ENCODE measurements around the gene ZNF580.

Gene ZNF580

GRCh38 chr19:55601084-55601483 is 39.7 kb upstream of the ZNF580 start:
- H3K4me3 ChIP-seq (ENCODE audit: low read depth, low read length): peak overlapping the region; percentile 90
- no peak for TF ChIP-seq CTCF (IDR thresholded peaks at IDR 0.05; ENCODE audit: low read depth, low read length, missing control alignments)
- DNase-seq (ENCODE audit: low read depth): no peak

GRCh38 chr19:55602104-55603001 is 38.4 kb upstream of the ZNF580 start:
- H3K4me3 ChIP-seq (ENCODE audit: low read depth, low read length): no peak overlapping the region
- no peak for DNase-seq (ENCODE audit: low read depth)
- TF ChIP-seq CTCF (IDR thresholded peaks at IDR 0.05; ENCODE audit: low read depth, low read length, missing control alignments): no peak

DNA sequence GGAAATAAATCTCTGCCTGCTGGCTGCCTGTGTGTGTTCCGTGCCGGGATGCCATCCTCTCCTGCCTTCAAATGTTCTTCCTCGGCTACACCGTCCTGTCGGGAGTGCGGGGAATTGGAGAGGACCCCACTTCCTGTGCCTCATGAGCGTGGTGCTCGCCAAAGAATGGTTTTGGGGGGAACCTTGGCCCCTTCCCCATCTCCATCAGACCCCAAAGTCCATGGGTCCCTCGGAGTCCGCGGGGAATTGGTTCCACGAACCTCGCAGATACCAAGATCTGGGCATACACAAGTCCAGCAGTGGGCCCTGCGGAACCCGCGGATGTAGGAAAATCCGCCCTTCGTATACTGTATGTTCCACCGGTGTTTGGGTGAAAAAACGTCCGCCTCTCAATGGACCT is 37.7 kb upstream of the ZNF580 start:
- TF ChIP-seq CTCF (IDR thresholded peaks at IDR 0.05; ENCODE audit: low read depth, low read length, missing control alignments): no peak
- no peak for DNase-seq (ENCODE audit: low read depth)
- H3K4me3 ChIP-seq (ENCODE audit: low read depth, low read length): no peak overlapping the region

DNA sequence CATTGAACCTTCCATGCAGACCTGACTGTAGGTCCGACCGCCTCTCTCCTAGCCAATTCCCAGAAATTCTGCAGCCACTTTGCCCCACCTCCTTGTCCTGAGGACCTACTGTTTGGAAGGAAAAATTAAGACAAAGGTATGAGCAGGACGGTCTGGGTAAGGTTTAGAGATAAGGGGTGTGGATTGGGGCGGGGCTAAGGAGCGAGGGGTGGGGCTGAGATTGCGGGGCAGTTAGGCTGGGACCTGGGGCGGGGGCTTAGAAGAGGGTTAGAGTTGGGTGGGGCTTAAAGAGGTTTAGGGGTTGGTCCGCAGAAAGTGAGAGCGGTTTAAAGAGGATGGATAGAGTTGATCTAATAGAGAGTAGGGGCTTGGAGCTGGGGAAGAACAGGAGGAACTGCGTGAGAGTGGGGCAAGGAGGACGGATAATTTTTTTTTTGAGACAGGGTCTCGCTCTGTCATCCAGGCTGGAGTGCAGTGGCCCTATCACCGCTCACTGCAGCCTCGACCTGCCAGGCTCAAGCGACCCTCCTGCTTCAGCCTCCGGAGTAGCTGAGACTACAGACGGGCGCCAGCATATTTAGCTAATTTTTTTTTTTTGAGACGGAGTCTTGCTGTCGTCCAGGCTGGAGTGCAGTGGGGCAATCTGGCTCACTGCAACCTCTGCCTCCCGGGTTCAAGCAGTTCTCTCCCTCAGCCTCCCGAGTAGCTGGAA is 37.1 kb upstream of the ZNF580 start:
- H3K4me3 ChIP-seq (ENCODE audit: low read depth, low read length): no peak overlapping the region
- no peak for DNase-seq (ENCODE audit: low read depth)
- TF ChIP-seq CTCF (IDR thresholded peaks at IDR 0.05; ENCODE audit: low read depth, low read length, missing control alignments): no peak

GRCh38 chr19:55605207-55605636 is 35.6 kb upstream of the ZNF580 start:
- H3K4me3 ChIP-seq (ENCODE audit: low read depth, low read length): peak overlapping the region; percentile 98
- peak; percentile 91 for DNase-seq (ENCODE audit: low read depth)
- no peak for TF ChIP-seq CTCF (IDR thresholded peaks at IDR 0.05; ENCODE audit: low read depth, low read length, missing control alignments)

- peak; percentile 81 for TF ChIP-seq CTCF (IDR thresholded peaks at IDR 0.05; ENCODE audit: low read depth, low read length, missing control alignments)
- peak; percentile 57 for DNase-seq (ENCODE audit: low read depth)
- peak within 1 kb of the TSS; percentile 98 for H3K4me3 ChIP-seq (ENCODE audit: low read depth, low read length)
Observed at GRCh38 chr19:55605637-55606470, 34.9 kb upstream of the ZNF580 start, which contains the start of gene ZNF865. ZNF865 (plus strand) TSS chr19:55605647; CDS start chr19:55613619, 7,972 bp downstream.
